Measurements from ENCODE around the gene HDDC3.

- TF ChIP-seq CTCF (IDR thresholded peaks at IDR 0.05) = no peak
- TF ChIP-seq EP300 (IDR thresholded peaks at IDR 0.05) = no peak
- no peak for TF ChIP-seq POLR2A (IDR thresholded peaks at IDR 0.05; ENCODE audit: low read depth)
Observed at GRCh38 chr15:90930861-90931574, 1.3 kb downstream of the HDDC3 start.

All from esophagus muscularis mucosa (tissue), 4 donors.